H1 (cell line): Measurements from ENCODE around the gene NFKBIE. TPM values are rescaled to one million over a fixed set of nuclear protein-coding genes. Genes with fewer than 3 reads are reported as not detected.
A peak's percentile ranks its signal among the peaks of the same experiment; 100 is the strongest.

Source experiments
- CTCF ChIA-PET: fragments of 300-600 bp; sonication (Branson Sonifier 250); formaldehyde crosslinking; loops from one replicate; lab custom pipeline; 2021; ENCODE audit not compliant: partially characterized antibody; lab: Charles Lee
- POLR2A ChIA-PET: fragments of 300-600 bp; sonication (Branson Sonifier 250); formaldehyde crosslinking; loops from one replicate; lab custom pipeline; 2021; ENCODE audit warnings: inconsistent platforms; ENCODE audit not compliant: partially characterized antibody; lab: Charles Lee
- DNase-seq, 2 experiments: peaks; one replicate each; pipeline versions ENCODE4 v3.0.0 to v3.0.0-alpha.2; 2010 to 2022; ENCODE audit warnings: low spot score in 2 of 2, low read depth in 1 of 2, mixed read lengths in 1 of 2
- FAIRE-seq: peaks from 2 replicates; lab custom pipeline; 2011; peaks lifted over from hg19 to GRCh38; lab: Jason Lieb, UNC
- H2AFZ ChIP-seq: 2 replicates; pipeline ENCODE4 v1.8.1; 2012; ENCODE audit warnings: low read length, inconsistent platforms
- H2AK5ac ChIP-seq: 2 replicates; pipeline ENCODE4 v1.6.1; 2013; ENCODE audit warnings: low read depth, low read length
- H2BK120ac ChIP-seq: replicated peaks from 2 replicates; pipeline ENCODE3; 2013; ENCODE audit warnings: low read depth, low read length, inconsistent platforms
- H2BK12ac ChIP-seq: 2 replicates; pipeline ENCODE4 v1.6.1; 2013; ENCODE audit warnings: low read depth, low read length
- H2BK15ac ChIP-seq: 2 replicates; pipeline ENCODE4 v1.6.1; 2013; ENCODE audit warnings: low read length
- H2BK20ac ChIP-seq: 2 replicates; pipeline ENCODE4 v1.6.1; 2013; ENCODE audit warnings: low read length
- H2BK5ac ChIP-seq: 2 replicates; pipeline ENCODE4 v1.6.1; 2013; ENCODE audit warnings: low read depth, low read length
- H3K14ac ChIP-seq: 2 replicates; pipeline ENCODE4 v1.6.1; 2013; ENCODE audit warnings: inconsistent platforms; ENCODE audit not compliant: insufficient read length
- H3K18ac ChIP-seq: 2 replicates; pipeline ENCODE4 v1.6.1; 2013; ENCODE audit warnings: low read length; ENCODE audit errors: extremely low read depth
- H3K23ac ChIP-seq: 2 replicates; pipeline ENCODE4 v1.6.1; 2013; ENCODE audit warnings: inconsistent platforms; ENCODE audit not compliant: insufficient read length
- H3K23me2 ChIP-seq: 2 replicates; pipeline ENCODE4 v1.6.1; 2013; ENCODE audit warnings: low read depth, low read length
- H3K27ac ChIP-seq: 2 replicates; pipeline ENCODE4 v1.6.1; 2011; ENCODE audit warnings: low read depth, low read length, inconsistent platforms
- H3K27me3 ChIP-seq, 4 experiments: replicated peaks in 1 of 4; 1 replicate in 1 of 4; 2 replicates in 3 of 4; pipeline versions ENCODE4 v1.6.1 to v1.8.1; 2011 to 2013; ENCODE audit warnings: low read length in 3 of 4, mild to moderate bottlenecking in 3 of 4, inconsistent platforms in 2 of 4, mixed read lengths in 2 of 4, moderate library complexity in 1 of 4; ENCODE audit not compliant: control insufficient read depth in 3 of 4, insufficient read depth in 3 of 4; ENCODE audit errors: extremely low read depth in 1 of 4
- H3K36me3 ChIP-seq, 4 experiments: 2 replicates each; pipeline versions ENCODE4 v1.6.1 to v1.8.1; 2011 to 2013; ENCODE audit warnings: mild to moderate bottlenecking in 4 of 4, low read length in 3 of 4, moderate library complexity in 2 of 4, control low read depth in 1 of 4, inconsistent platforms in 1 of 4; ENCODE audit not compliant: insufficient read depth in 4 of 4, control insufficient read depth in 2 of 4
- H3K4ac ChIP-seq: replicated peaks from 2 replicates; pipeline ENCODE3; 2013; ENCODE audit warnings: low read length, low read depth, mixed read lengths, inconsistent platforms; ENCODE audit not compliant: insufficient read length
- H3K4me1 ChIP-seq, 4 experiments: replicated peaks in 1 of 4; 1 replicate in 1 of 4; 2 replicates in 3 of 4; pipeline versions ENCODE4 v1.6.1 to v1.8.1; 2011 to 2013; ENCODE audit warnings: low read length in 3 of 4, inconsistent platforms in 2 of 4, mixed read lengths in 1 of 4; ENCODE audit not compliant: insufficient read depth in 4 of 4, control insufficient read depth in 3 of 4
- H3K4me2 ChIP-seq, 2 experiments: 2 replicates each; pipeline versions ENCODE4 v1.6.1 to v1.8.1; 2011 to 2013; ENCODE audit warnings: low read depth in 2 of 2, low read length in 2 of 2, control low read depth in 1 of 2, inconsistent platforms in 1 of 2, mild to moderate bottlenecking in 1 of 2; ENCODE audit not compliant: insufficient read depth in 1 of 2
- H3K4me3 ChIP-seq, 4 experiments: fragments of 200-600, 300-600 bp in 1 of 4; sonication (generic), shearing (Covaris generic), sonication (Bioruptor Twin) in 1 of 4; 2 replicates each; pipeline versions ENCODE4 v1.5.1 to v1.8.1; 2011 to 2016; ENCODE audit warnings: low read length in 4 of 4, low read depth in 3 of 4, control low read depth in 2 of 4, inconsistent platforms in 2 of 4, mild to moderate bottlenecking in 2 of 4, mixed read lengths in 1 of 4, moderate library complexity in 1 of 4; ENCODE audit not compliant: insufficient read depth in 2 of 4; ENCODE audit errors: extremely low read depth in 1 of 4
- H3K56ac ChIP-seq: replicated peaks from 2 replicates; pipeline ENCODE3; 2013; ENCODE audit warnings: low read depth, mild to moderate bottlenecking, mixed read lengths, low read length, inconsistent platforms; ENCODE audit not compliant: insufficient read length
- H3K79me1 ChIP-seq: 2 replicates; pipeline ENCODE4 v1.6.1; 2013; ENCODE audit warnings: low read depth, low read length, control low read depth
- H3K79me2 ChIP-seq, 2 experiments: 2 replicates each; pipeline versions ENCODE4 v1.6.1 to v1.8.1; 2012 to 2013; ENCODE audit warnings: low read length in 2 of 2, mild to moderate bottlenecking in 2 of 2, inconsistent platforms in 1 of 2; ENCODE audit not compliant: insufficient read depth in 2 of 2, control insufficient read depth in 1 of 2
- H3K9ac ChIP-seq, 4 experiments: replicated peaks in 1 of 4; 1 replicate in 1 of 4; 2 replicates in 3 of 4; pipeline versions ENCODE4 v1.6.1 to v1.8.1; 2011 to 2013; ENCODE audit warnings: low read depth in 3 of 4, low read length in 3 of 4, control low read depth in 2 of 4, mild to moderate bottlenecking in 2 of 4, moderate library complexity in 2 of 4, inconsistent platforms in 1 of 4; ENCODE audit errors: extremely low read depth in 1 of 4
- H3K9me3 ChIP-seq, 2 experiments: 2 replicates each; pipeline versions ENCODE4 v1.6.1 to v1.8.1; 2012 to 2013; ENCODE audit warnings: mild to moderate bottlenecking in 2 of 2, moderate library complexity in 2 of 2, control low read depth in 1 of 2, inconsistent platforms in 1 of 2, low read depth in 1 of 2, low read length in 1 of 2, mixed read lengths in 1 of 2; ENCODE audit not compliant: insufficient read depth in 2 of 2
- H4K20me1 ChIP-seq, 2 experiments: replicated peaks in 1 of 2; 2 replicates each; pipeline versions ENCODE3 to v1.8.1; 2011 to 2013; ENCODE audit warnings: inconsistent platforms in 2 of 2, low read length in 2 of 2, mild to moderate bottlenecking in 1 of 2; ENCODE audit not compliant: insufficient read depth in 2 of 2, control insufficient read depth in 1 of 2
- H4K5ac ChIP-seq: 2 replicates; pipeline ENCODE4 v1.6.1; 2013; ENCODE audit warnings: low read length, low read depth, mixed read lengths, inconsistent platforms; ENCODE audit not compliant: insufficient read length
- H4K8ac ChIP-seq: 2 replicates; pipeline ENCODE4 v1.8.0; 2013; ENCODE audit warnings: mild to moderate bottlenecking, moderate library complexity, low read length, inconsistent platforms; ENCODE audit not compliant: insufficient read depth; ENCODE audit errors: extremely low read depth
- H4K91ac ChIP-seq: replicated peaks from 2 replicates; pipeline ENCODE3; 2013; ENCODE audit warnings: low read length, mixed read lengths, inconsistent platforms; ENCODE audit not compliant: insufficient read length
- BRCA1 ChIP-seq: IDR thresholded peaks from 2 replicates; pipeline ENCODE4 v1.6.1; 2012; ENCODE audit warnings: low read depth, low read length, improper control_type of control experiment
- CREB1 ChIP-seq: IDR thresholded peaks from 2 replicates; pipeline ENCODE4 v1.6.1; 2012; ENCODE audit warnings: inconsistent platforms
- CTCF ChIP-seq, 3 experiments: IDR thresholded peaks; 1 replicate in 2 of 3; 2 replicates in 1 of 3; pipeline versions ENCODE4 v1.5.1 to v1.6.1; 2011; ENCODE audit warnings: low read length in 3 of 3, mild to moderate bottlenecking in 3 of 3, inconsistent platforms in 2 of 3, low read depth in 1 of 3, moderate library complexity in 1 of 3; ENCODE audit not compliant: insufficient read depth in 1 of 3; ENCODE audit errors: control extremely low read depth in 1 of 3
- EGR1 ChIP-seq: IDR thresholded peaks from 2 replicates; pipeline ENCODE4 v1.6.1; 2011; ENCODE audit warnings: low read depth, low read length, borderline replicate concordance
- RAD21 ChIP-seq, 2 experiments: IDR thresholded peaks in 1 of 2; conservative IDR thresholded peaks in 1 of 2; 2 replicates each; pipeline ENCODE4 v1.6.1; 2011; ENCODE audit warnings: low read depth in 2 of 2, low read length in 2 of 2, improper control_type of control experiment in 1 of 2, inconsistent platforms in 1 of 2, mild to moderate bottlenecking in 1 of 2, moderate library complexity in 1 of 2
- SIN3A ChIP-seq, 2 experiments: IDR thresholded peaks in 1 of 2; conservative IDR thresholded peaks in 1 of 2; 2 replicates each; pipeline ENCODE4 v1.6.1; 2011 to 2012; ENCODE audit warnings: low read length in 2 of 2, improper control_type of control experiment in 1 of 2, low read depth in 1 of 2, mild to moderate bottlenecking in 1 of 2
- SIRT6 ChIP-seq: IDR thresholded peaks from one replicate; pipeline ENCODE4 v1.7.1; 2012; ENCODE audit warnings: low read length, inconsistent platforms
- USF2 ChIP-seq: IDR thresholded peaks from 2 replicates; pipeline ENCODE4 v1.6.1; 2011; ENCODE audit warnings: low read length, improper control_type of control experiment
- whole genome bisulfite sequencing, 2 experiments: shearing (Covaris generic) in 1 of 2; methylation state at CpG; one replicate each; pipeline versions ENCODE4 v1.1.6 to v1.1.7; 2013 to 2015; ENCODE audit warnings: low lambda C conversion rate in 2 of 2, mixed read lengths in 2 of 2, inconsistent platforms in 1 of 2, low coverage in 1 of 2, missing lambda C conversion rate in 1 of 2; ENCODE audit not compliant: insufficient replicate concordance in 2 of 2, insufficient coverage in 1 of 2, insufficient read length in 1 of 2; ENCODE audit errors: extremely low coverage in 1 of 2, missing lambda C conversion rate in 1 of 2; 5-methylcytosine and 5-hydroxymethylcytosine counted together
- polyA plus RNA-seq, 7 experiments: library from polyadenylated mRNA; depleted of rRNA in 3 of 7; stranded (reverse) in 5 of 7; unstranded in 2 of 7; fragments of >200 nt in 5 of 7; fragments of 200-250 nt in 2 of 7; gene quantifications; 1 replicate in 5 of 7; 2 replicates in 1 of 7; 4 replicates in 1 of 7; pipeline versions ENCODE4 v1.2.1 to v1.2.3, GENCODE V29; 2011 to 2013; ENCODE audit warnings: missing spikeins in 2 of 7, mixed read lengths in 2 of 7
- total RNA-seq: library from RNA; stranded (reverse); fragmentation: NEBNext Ultra II Directional; extraction: Animal tissue kit (Norgen Biotek cat#: 25700); gene quantifications from 2 replicates; pipeline ENCODE4 v1.2.1, GENCODE V29; 2021

Gene NFKBIE
- total and polyA plus RNA-seq, 2 of the 8 experiments (the other 6 are each of a cell fraction or from before 2014, with no cell fraction given), result 13.5 to 19.2 TPM

- WGBS, 2 experiments, result 85% methylated on average over 5 of the region's 6 CpGs; no CpG with 5 or more reads in 1 of the 2 experiments
- TF ChIP-seq RAD21 (IDR thresholded peaks at IDR 0.05 in 1 of 2, conservative IDR thresholded peaks at IDR 0.05 in 1 of 2; ENCODE audit: low read depth in 2 of 2, low read length in 2 of 2), result peak; percentile 2 to 26; a peak in 1 of 4 replicates
- no peak for TF ChIP-seq EGR1
- no peak for TF ChIP-seq SIN3A (conservative IDR thresholded peaks at IDR 0.05 in 1 of 2, IDR thresholded peaks at IDR 0.05 in 1 of 2; ENCODE audit: low read depth in 1 of 2, low read length in 2 of 2)
- TF ChIP-seq SIRT6, result no peak
- TF ChIP-seq BRCA1, result no peak
- no peak for TF ChIP-seq USF2
- no peak for TF ChIP-seq CREB1
- TF ChIP-seq CTCF (IDR thresholded peaks at IDR 0.05; ENCODE audit: control extremely low read depth in 1 of 3, insufficient read depth in 1 of 3, low read depth in 1 of 3, low read length in 3 of 3), result peak in 2 of 3 experiments; percentile 42 to 62; a peak in 3 of 4 replicates
Measured at GRCh38 chr6:44235891-44236516, 29.3 kb downstream of the NFKBIE start.

More at GRCh38 chr6:44235891-44236516, 29.3 kb downstream of the NFKBIE start:
- no peak overlapping the region for H3K4me3 ChIP-seq
- H3K14ac ChIP-seq, result no peak overlapping the region
- H2AK5ac ChIP-seq, result no peak overlapping the region
- H4K91ac ChIP-seq, result no peak overlapping the region
- no peak overlapping the region for H3K4me2 ChIP-seq
- no peak overlapping the region for H3K56ac ChIP-seq
- no peak for FAIRE-seq
- no peak overlapping the region for H3K18ac ChIP-seq
- H3K36me3 ChIP-seq, result peaks cover 23 to 34% (median 31%) of the 10 kb centered on the region in 4 experiments
- no peak overlapping the region for H3K9ac ChIP-seq
- H3K23me2 ChIP-seq, result peaks cover 4% of the 10 kb centered on the region; the same call in 1 of the 2 replicates
- peaks cover 4 to 15% (median 9%) of the 10 kb centered on the region in 4 experiments; a peak in 6 of 7 replicates for H3K4me1 ChIP-seq
- no peak overlapping the region for H2BK5ac ChIP-seq
- no peak overlapping the region for H2AFZ ChIP-seq
- peaks cover 3% of the 10 kb centered on the region; the same call in 1 of the 2 replicates for H3K79me1 ChIP-seq
- no peak overlapping the region for H4K5ac ChIP-seq
- H2BK20ac ChIP-seq, result no peak overlapping the region
- H3K79me2 ChIP-seq, result no peaks in the 10 kb centered on the region
- no peak overlapping the region for H2BK12ac ChIP-seq
- no peak overlapping the region for H3K4ac ChIP-seq
- no peak overlapping the region for H2BK15ac ChIP-seq
- H4K20me1 ChIP-seq, result peaks cover 6 to 7% of the 10 kb centered on the region in 2 experiments
- no peaks in the 10 kb centered on the region; a peak in 1 of 7 replicates for H3K27me3 ChIP-seq
- H3K9me3 ChIP-seq, result no peaks in the 10 kb centered on the region
- ChIA-PET POLR2A (interaction anchor here (0.7 to 21.0 kb wide), 11 partner anchors 10 to 108 kb away, joined by 3 to 581 read pairs (median 4); partner anchors contain the start of genes HSP90AB1, MRPL14, SLC29A1 and SLC35B2), CTCF (interaction anchor here (0.7 to 19.4 kb wide), 32 partner anchors 10 to 284 kb away, joined by 3 to 287 read pairs (median 10); partner anchors contain the start of genes CAPN11, HSP90AB1, MYMX and SLC29A1)
- no peak overlapping the region for H3K23ac ChIP-seq
- no peak overlapping the region for H4K8ac ChIP-seq
- H3K27ac ChIP-seq, result no peak overlapping the region
- peak in 1 of 2 experiments; percentile 68 for DNase-seq
- no peak overlapping the region for H2BK120ac ChIP-seq
